ENCODE results near the gene ERFL.

ERFL gene

GRCh38 chr19:41958367-41959055 is 30.3 kb upstream of the ERFL start:
- H3K9me3 ChIP-seq (ENCODE audit: control insufficient read depth in 1 of 2, low read length in 2 of 2), result no peaks in the 10 kb centered on the region
- peaks cover 12 to 16% of the 10 kb centered on the region in 2 donors for H3K4me1 ChIP-seq (ENCODE audit: control insufficient read depth in 1 of 2, insufficient read depth in 2 of 2, low read length in 2 of 2)
- H3K4me3 ChIP-seq (ENCODE audit: low read depth in 1 of 2, low read length in 2 of 2), result peak overlapping the region; percentile 79 to 94
- no peaks in the 10 kb centered on the region for H3K27me3 ChIP-seq (ENCODE audit: low read depth, low read length)
- peaks cover 0 to 14% of the 10 kb centered on the region in 2 donors for H3K36me3 ChIP-seq (ENCODE audit: control insufficient read depth in 1 of 2, insufficient read depth in 2 of 2, low read length in 2 of 2)
- H3K27ac ChIP-seq (ENCODE audit: low read length), result peak overlapping the region; percentile 85

DNA sequence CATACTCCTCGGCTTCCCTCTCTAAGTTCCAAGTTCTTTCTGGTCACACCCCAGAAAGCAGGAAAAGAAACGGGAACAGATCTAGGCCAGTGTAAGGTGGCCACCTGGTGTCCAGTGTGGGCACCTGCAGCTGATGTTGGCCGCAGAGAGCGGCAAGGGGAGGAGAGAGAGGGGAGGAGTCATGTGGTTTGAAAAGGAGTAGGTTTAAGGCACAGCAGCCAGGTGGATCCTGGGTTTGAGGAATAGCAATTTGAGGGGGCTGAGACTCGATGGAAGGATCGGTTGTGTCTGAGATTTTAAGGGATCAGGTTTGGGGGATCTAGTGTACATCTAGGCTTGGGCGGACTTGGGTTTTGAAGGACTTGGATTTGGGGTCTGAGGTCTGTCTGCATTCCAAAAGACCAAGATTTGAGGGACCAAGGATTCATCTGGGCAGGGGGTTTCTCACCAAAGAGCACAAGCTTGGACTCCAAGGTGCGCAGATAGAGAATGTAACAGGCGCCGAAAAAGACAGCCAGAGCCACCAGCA is 29.7 kb upstream of the ERFL start:
- Histone ChIP-seq H3K9me3 (ENCODE audit: control insufficient read depth in 1 of 2, low read length in 2 of 2) (no peaks in the 10 kb centered on the region), H3K27ac (ENCODE audit: low read length) (peak overlapping the region; percentile 85), H3K27me3 (ENCODE audit: low read depth, low read length) (no peaks in the 10 kb centered on the region)

DNA sequence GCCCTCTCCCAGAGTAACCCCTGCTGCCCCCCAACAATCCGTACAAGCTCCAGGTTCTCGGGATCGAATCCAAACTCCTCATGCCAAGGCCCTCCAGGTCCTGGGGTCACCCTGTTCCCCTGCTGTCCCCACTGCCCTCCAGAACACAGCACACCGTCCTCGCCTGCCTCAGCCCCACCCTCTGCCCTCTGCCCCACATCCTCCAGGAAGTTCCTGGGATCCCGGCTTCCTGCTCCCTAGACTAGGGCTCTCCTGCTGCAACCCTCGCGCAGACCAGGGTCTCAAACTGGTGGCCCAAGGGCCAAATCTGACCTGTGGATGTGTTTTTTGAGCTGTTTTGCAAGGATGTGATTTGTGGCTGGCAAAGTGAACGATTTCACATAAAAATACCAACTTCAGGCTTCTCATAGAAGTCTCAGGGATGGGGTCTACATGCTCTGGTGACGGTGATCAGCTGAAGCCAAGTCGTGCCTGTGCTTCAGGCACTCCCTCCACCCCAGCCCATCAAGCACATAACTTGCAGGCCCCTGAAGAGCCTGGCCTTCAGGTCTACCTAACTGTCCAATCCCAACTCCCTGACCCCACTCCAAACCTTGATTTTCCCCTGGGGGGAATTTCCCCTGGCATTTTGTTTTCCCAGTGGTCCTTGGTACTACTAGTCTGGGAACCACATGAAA is 29.1 kb upstream of the ERFL start:
- Histone ChIP-seq H3K27me3 (ENCODE audit: low read depth, low read length) (no peaks in the 10 kb centered on the region), H3K36me3 (ENCODE audit: control insufficient read depth in 1 of 2, insufficient read depth in 2 of 2, low read length in 2 of 2) (peaks cover 0 to 14% of the 10 kb centered on the region in 2 donors), H3K4me3 (ENCODE audit: low read depth in 1 of 2, low read length in 2 of 2) (peak overlapping the region in 1 of 2 donors; percentile 31), H3K4me1 (ENCODE audit: control insufficient read depth in 1 of 2, insufficient read depth in 2 of 2, low read length in 2 of 2) (peaks cover 12 to 16% of the 10 kb centered on the region in 2 donors), H3K9me3 (ENCODE audit: control insufficient read depth in 1 of 2, low read length in 2 of 2) (no peaks in the 10 kb centered on the region), H3K27ac (ENCODE audit: low read length) (peak overlapping the region; percentile 85)

More for the DNA sequence above, 29.7 kb upstream of the ERFL start:
- Histone ChIP-seq H3K36me3 (ENCODE audit: control insufficient read depth in 1 of 2, insufficient read depth in 2 of 2, low read length in 2 of 2) (peaks cover 0 to 14% of the 10 kb centered on the region in 2 donors), H3K4me1 (ENCODE audit: control insufficient read depth in 1 of 2, insufficient read depth in 2 of 2, low read length in 2 of 2) (peaks cover 12 to 16% of the 10 kb centered on the region in 2 donors), H3K4me3 (ENCODE audit: low read depth in 1 of 2, low read length in 2 of 2) (peak overlapping the region; percentile 79 to 94)

DNA sequence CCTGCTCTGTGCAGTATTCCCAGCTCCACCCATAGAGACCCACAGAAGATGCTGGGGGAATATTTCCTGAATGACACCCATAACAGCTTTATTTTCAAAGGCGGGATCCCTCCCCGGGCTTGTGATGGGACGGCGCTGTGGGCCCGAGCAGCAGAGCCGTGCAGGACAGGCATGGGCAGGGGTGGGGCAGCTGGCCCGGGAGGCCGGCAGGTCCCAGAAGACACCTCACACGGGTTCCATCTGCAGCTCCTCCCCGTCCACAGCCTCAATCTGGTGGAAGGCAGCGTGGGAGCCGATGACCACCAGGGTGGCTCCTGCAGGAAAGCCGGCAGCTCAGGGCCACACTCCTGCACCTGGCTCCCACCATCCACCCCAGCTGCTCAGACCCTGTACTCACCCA is 28.4 kb upstream of the ERFL start:
- no peaks in the 10 kb centered on the region for H3K9me3 ChIP-seq (ENCODE audit: control insufficient read depth in 1 of 2, low read length in 2 of 2)
- no peaks in the 10 kb centered on the region for H3K27me3 ChIP-seq (ENCODE audit: low read depth, low read length)
- H3K27ac ChIP-seq (ENCODE audit: low read length), result no peak overlapping the region
- H3K4me1 ChIP-seq (ENCODE audit: control insufficient read depth in 1 of 2, insufficient read depth in 2 of 2, low read length in 2 of 2), result peaks cover 12 to 16% of the 10 kb centered on the region in 2 donors
- H3K4me3 ChIP-seq (ENCODE audit: low read depth in 1 of 2, low read length in 2 of 2), result no peak overlapping the region
- peaks cover 0 to 14% of the 10 kb centered on the region in 2 donors for H3K36me3 ChIP-seq (ENCODE audit: control insufficient read depth in 1 of 2, insufficient read depth in 2 of 2, low read length in 2 of 2)

DNA sequence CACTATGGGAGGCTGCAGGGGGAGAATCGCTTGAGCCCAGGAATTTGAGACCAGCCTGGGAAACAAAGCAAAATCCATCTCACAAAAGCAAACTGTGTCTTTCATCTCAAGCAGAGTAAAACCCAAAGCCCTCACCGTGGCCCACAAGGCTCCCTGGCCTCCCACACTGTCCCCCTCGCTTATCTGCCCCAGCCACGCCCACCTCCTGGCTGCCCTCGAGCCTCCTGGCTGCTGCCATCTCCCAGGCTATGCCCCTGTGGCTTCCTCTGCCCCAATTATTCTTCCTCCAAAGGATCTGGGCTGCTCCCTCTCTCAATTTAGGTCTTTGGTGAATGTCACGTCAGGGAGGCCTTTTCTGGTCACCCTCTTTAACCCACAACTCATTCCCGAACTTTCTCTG is 27.3 kb upstream of the ERFL start:
- Histone ChIP-seq H3K27me3 (ENCODE audit: low read depth, low read length) (no peaks in the 10 kb centered on the region), H3K27ac (ENCODE audit: low read length) (no peak overlapping the region), H3K9me3 (ENCODE audit: control insufficient read depth in 1 of 2, low read length in 2 of 2) (no peaks in the 10 kb centered on the region), H3K4me1 (ENCODE audit: control insufficient read depth in 1 of 2, insufficient read depth in 2 of 2, low read length in 2 of 2) (peaks cover 12 to 16% of the 10 kb centered on the region in 2 donors), H3K4me3 (ENCODE audit: low read depth in 1 of 2, low read length in 2 of 2) (no peak overlapping the region), H3K36me3 (ENCODE audit: control insufficient read depth in 1 of 2, insufficient read depth in 2 of 2, low read length in 2 of 2) (peaks cover 0 to 14% of the 10 kb centered on the region in 2 donors)

GRCh38 chr19:41951686-41952172 is 23.5 kb upstream of the ERFL start:
- no peak overlapping the region for H3K27ac ChIP-seq (ENCODE audit: low read length)
- H3K4me1 ChIP-seq (ENCODE audit: control insufficient read depth in 1 of 2, insufficient read depth in 2 of 2, low read length in 2 of 2), result no peaks in the 10 kb centered on the region
- no peaks in the 10 kb centered on the region for H3K9me3 ChIP-seq (ENCODE audit: control insufficient read depth in 1 of 2, low read length in 2 of 2)
- no peak overlapping the region for H3K4me3 ChIP-seq (ENCODE audit: low read depth in 1 of 2, low read length in 2 of 2)
- H3K36me3 ChIP-seq (ENCODE audit: control insufficient read depth in 1 of 2, insufficient read depth in 2 of 2, low read length in 2 of 2), result peaks cover 0 to 13% of the 10 kb centered on the region in 2 donors
- no peaks in the 10 kb centered on the region for H3K27me3 ChIP-seq (ENCODE audit: low read depth, low read length)

DNA sequence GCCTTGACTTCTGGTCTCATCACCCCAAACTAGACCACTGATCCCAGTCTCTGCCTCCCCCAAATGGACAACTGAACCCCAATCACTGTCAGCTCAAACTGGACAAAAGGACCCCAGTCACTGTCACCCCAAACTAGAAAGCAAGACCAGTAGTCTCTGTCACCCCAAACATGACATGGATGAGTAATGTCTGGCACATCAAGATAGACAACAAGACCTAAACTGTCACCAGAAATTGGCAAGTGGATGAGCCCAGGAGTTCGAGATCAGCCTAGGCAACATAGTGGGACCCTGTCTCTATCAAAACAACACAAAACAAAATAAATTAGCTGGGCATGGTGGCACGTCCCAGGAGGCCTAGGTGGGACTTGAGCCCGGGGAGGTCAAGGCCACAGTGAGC is 18.8 kb upstream of the ERFL start:
- Histone ChIP-seq H3K27ac (ENCODE audit: low read length) (no peak overlapping the region), H3K9me3 (ENCODE audit: control insufficient read depth in 1 of 2, low read length in 2 of 2) (no peaks in the 10 kb centered on the region), H3K4me1 (ENCODE audit: control insufficient read depth in 1 of 2, insufficient read depth in 2 of 2, low read length in 2 of 2) (no peaks in the 10 kb centered on the region), H3K4me3 (ENCODE audit: low read depth in 1 of 2, low read length in 2 of 2) (no peak overlapping the region), H3K36me3 (ENCODE audit: control insufficient read depth in 1 of 2, insufficient read depth in 2 of 2, low read length in 2 of 2) (no peaks in the 10 kb centered on the region), H3K27me3 (ENCODE audit: low read depth, low read length) (no peaks in the 10 kb centered on the region)

DNA sequence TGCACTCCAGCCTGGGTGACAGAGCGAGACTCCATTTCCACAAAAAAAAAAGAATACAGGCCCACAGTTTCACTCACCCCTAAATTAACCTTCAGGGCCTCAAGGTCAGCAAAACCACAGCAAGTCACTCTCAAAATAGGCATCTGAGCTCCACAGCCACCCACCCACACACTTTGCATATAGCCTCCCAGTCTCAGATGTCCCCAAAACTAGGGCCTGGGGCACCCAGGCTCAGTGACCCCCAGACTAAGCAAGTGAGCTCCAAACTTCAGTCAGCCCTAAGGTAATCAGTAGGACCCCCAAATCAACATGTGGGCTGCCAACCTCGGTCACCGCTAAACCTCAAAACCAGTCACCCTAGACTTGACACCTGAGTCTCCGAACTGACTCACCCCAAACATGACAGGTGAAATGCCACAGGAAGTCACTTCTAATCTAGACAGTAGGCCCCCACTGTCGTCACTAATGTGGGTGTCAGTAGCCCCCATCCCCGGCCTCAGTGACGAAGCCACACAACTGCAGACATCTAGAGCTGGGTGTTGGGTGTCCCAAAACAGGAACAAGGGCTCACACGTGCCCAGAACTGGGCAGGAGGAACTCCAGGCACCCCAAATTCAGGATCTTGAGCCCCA is 17.0 kb upstream of the ERFL start:
- H3K9me3 ChIP-seq (ENCODE audit: control insufficient read depth in 1 of 2, low read length in 2 of 2), result no peaks in the 10 kb centered on the region
- H3K27me3 ChIP-seq (ENCODE audit: low read depth, low read length), result peaks cover 9% of the 10 kb centered on the region
- no peak overlapping the region for H3K27ac ChIP-seq (ENCODE audit: low read length)

DNA sequence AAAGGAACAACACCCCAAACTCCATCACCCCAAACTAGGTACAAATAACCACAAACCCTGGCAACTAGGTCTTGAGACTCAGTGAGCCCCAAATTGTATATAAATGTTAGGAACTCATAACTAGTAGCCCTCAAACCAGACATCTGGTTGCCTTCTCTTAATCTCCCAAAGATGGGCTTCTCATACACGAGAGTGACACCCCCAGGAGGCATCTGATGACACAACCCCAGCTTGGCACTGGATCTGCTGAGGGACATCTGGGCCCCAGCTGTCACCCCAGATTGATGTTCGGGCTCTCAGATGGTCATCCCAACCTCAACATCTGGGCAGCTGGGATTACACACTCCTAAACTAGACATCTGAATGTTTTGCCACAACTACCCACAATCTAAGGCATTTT is 16.1 kb upstream of the ERFL start:
- Histone ChIP-seq H3K27ac (ENCODE audit: low read length) (no peak overlapping the region), H3K36me3 (ENCODE audit: control insufficient read depth in 1 of 2, insufficient read depth in 2 of 2, low read length in 2 of 2) (no peaks in the 10 kb centered on the region), H3K27me3 (ENCODE audit: low read depth, low read length) (peaks cover 9% of the 10 kb centered on the region), H3K9me3 (ENCODE audit: control insufficient read depth in 1 of 2, low read length in 2 of 2) (no peaks in the 10 kb centered on the region), H3K4me1 (ENCODE audit: control insufficient read depth in 1 of 2, insufficient read depth in 2 of 2, low read length in 2 of 2) (peaks cover 0 to 16% of the 10 kb centered on the region in 2 donors), H3K4me3 (ENCODE audit: low read depth in 1 of 2, low read length in 2 of 2) (no peak overlapping the region)

More for the DNA sequence above, 17.0 kb upstream of the ERFL start:
- Histone ChIP-seq H3K4me3 (ENCODE audit: low read depth in 1 of 2, low read length in 2 of 2) (no peak overlapping the region), H3K4me1 (ENCODE audit: control insufficient read depth in 1 of 2, insufficient read depth in 2 of 2, low read length in 2 of 2) (peaks cover 0 to 11% of the 10 kb centered on the region in 2 donors), H3K36me3 (ENCODE audit: control insufficient read depth in 1 of 2, insufficient read depth in 2 of 2, low read length in 2 of 2) (no peaks in the 10 kb centered on the region)

- Histone ChIP-seq H3K4me1 (ENCODE audit: control insufficient read depth in 1 of 2, insufficient read depth in 2 of 2, low read length in 2 of 2) (peaks cover 0 to 16% of the 10 kb centered on the region in 2 donors), H3K9me3 (ENCODE audit: control insufficient read depth in 1 of 2, low read length in 2 of 2) (no peaks in the 10 kb centered on the region), H3K36me3 (ENCODE audit: control insufficient read depth in 1 of 2, insufficient read depth in 2 of 2, low read length in 2 of 2) (no peaks in the 10 kb centered on the region), H3K27me3 (ENCODE audit: low read depth, low read length) (peaks cover 10% of the 10 kb centered on the region), H3K4me3 (ENCODE audit: low read depth in 1 of 2, low read length in 2 of 2) (no peak overlapping the region), H3K27ac (ENCODE audit: low read length) (no peak overlapping the region)
Measured at GRCh38 chr19:41941410-41942202, 13.4 kb upstream of the ERFL start.
